Breast epithelium (tissue), 3 donors: ENCODE results near the gene MAGED1.

Experiments used
- CTCF ChIP-seq, 3 donors: fragments of 450-650 bp; IDR thresholded peaks; one replicate each; pipeline ENCODE4 v1.5.1; 2016 to 2017; ENCODE audit warnings: antibody characterized with exemption in 3 of 3, mild to moderate bottlenecking in 3 of 3, moderate library complexity in 3 of 3
- POLR2A ChIP-seq: fragments of 450-650 bp; IDR thresholded peaks from one replicate; pipeline ENCODE4 v1.6.1; 2016; ENCODE audit warnings: antibody characterized with exemption, mild to moderate bottlenecking, moderate library complexity

DNA sequence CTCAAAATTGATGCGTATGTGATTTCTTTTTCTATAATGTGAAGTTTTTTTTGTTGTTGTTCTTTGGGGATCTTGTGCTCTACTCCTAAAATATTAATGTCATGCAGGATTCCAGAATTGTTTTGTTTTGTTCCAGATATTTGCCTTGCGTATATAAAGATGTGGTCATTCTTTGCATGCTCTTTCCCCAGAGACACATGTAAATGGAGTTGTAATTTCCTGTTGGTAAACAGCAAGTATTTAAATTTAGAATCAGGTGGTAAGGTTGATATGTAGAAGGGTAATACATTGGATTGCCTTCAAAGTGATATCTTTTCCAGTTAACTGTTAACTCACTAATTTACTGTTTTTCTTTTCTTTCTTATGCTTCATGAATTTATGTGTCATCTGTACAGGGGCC, 23.1 kb upstream of the MAGED1 start:
- TF ChIP-seq CTCF (IDR thresholded peaks at IDR 0.05) (no peak), POLR2A (no peak)
